Left kidney (tissue), 2 donors: ENCODE results near the gene FKTN. TPM values are rescaled to one million over a fixed set of nuclear protein-coding genes. Genes with fewer than 3 reads are reported as not detected.

ENCODE experiments used
- DNase-seq: peaks from one replicate; pipeline ENCODE4 v3.0.0-alpha.2; 2013
- polyA plus RNA-seq: library from polyadenylated mRNA; unstranded; fragments of 120-200 nt; gene quantifications from one replicate; pipeline ENCODE4 v1.2.1, GENCODE V29; 2013; ENCODE audit not compliant: insufficient read length

FKTN gene
- polyA plus RNA-seq, 1 donor, result 35.3 TPM

- no peak for DNase-seq
These were observed 74.9 kb downstream of the FKTN start for GRCh38 chr9:105632807-105633206.

- no peak for DNase-seq
These were observed 75.5 kb downstream of the FKTN start for GRCh38 chr9:105633411-105633810.

- no peak for DNase-seq
These were observed 78.4 kb downstream of the FKTN start for GRCh38 chr9:105636331-105636730.

GRCh38 chr9:105637787-105638395 lies 80.0 kb downstream of the FKTN start:
- no peak for DNase-seq

- no peak for DNase-seq
These were observed 82.0 kb downstream of the FKTN start for GRCh38 chr9:105639936-105640335.

GRCh38 chr9:105643795-105644194 lies 85.9 kb downstream of the FKTN start:
- no peak for DNase-seq

GRCh38 chr9:105646879-105647594 lies 89.1 kb downstream of the FKTN start:
- DNase-seq, result no peak

GRCh38 chr9:105647595-105648349 lies 89.8 kb downstream of the FKTN start:
- DNase-seq, result no peak

- no peak for DNase-seq
These were observed 93.9 kb downstream of the FKTN start for GRCh38 chr9:105651806-105652205.

GRCh38 chr9:105656131-105656921 lies 98.4 kb downstream of the FKTN start:
- DNase-seq, result peak; percentile 36

GRCh38 chr9:105658351-105658750 lies 100.4 kb downstream of the FKTN start:
- no peak for DNase-seq

GRCh38 chr9:105661011-105661410 lies 103.1 kb downstream of the FKTN start:
- DNase-seq, result no peak

GRCh38 chr9:105662184-105663104 lies 104.5 kb downstream of the FKTN start, which contains the start of gene TAL2:
Gene TAL2, plus strand, starts transcription at chr9:105662457. Its CDS starts 40 bp downstream, at chr9:105662497.
- no peak for DNase-seq

GRCh38 chr9:105663914-105664313 lies 106.0 kb downstream of the FKTN start:
- DNase-seq, result no peak

- DNase-seq, result no peak
These were observed 109.9 kb downstream of the FKTN start for GRCh38 chr9:105667867-105668266.

- no peak for DNase-seq
These were observed 112.4 kb downstream of the FKTN start for GRCh38 chr9:105670315-105670714.

GRCh38 chr9:105670775-105671174 lies 112.8 kb downstream of the FKTN start:
- DNase-seq, result no peak

- DNase-seq, result no peak
These were observed 114.8 kb downstream of the FKTN start for GRCh38 chr9:105672711-105673234.

- DNase-seq, result no peak
These were observed 116.0 kb downstream of the FKTN start for GRCh38 chr9:105673850-105674387.

GRCh38 chr9:105676351-105676923 lies 118.5 kb downstream of the FKTN start:
- DNase-seq, result no peak
